Measurements from ENCODE around the gene TMEM178B.
A peak's percentile ranks its signal among the peaks of the same experiment; 100 is the strongest.
"Not testable (repeated sequence)": the region's sequence is repeated elsewhere in the genome, so short reads cannot be mapped to it uniquely, and the experiment has no call there.

The TMEM178B gene

DNA sequence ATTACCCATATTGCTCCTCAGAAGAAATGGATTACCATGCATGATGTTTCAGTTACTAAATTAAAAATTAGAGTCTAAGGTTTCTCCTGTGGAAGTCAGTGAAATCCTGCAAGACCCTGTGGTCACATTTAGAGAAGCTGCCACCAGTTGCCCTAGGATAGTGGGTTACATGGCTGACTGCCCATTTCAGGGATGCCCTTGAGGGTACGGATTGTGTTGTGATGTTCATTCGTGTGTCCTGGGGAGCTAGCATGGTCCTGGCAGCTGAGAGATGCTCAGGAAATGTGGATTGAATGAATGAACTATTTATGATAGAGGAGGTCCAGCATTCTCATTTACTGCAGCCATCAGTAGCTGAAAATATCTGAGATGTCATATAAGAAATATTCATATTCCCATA, 55.1 kb downstream of the TMEM178B start:
- intact Hi-C loops (cut with DNase I): no loop called here
- no peak for DNase-seq

DNA sequence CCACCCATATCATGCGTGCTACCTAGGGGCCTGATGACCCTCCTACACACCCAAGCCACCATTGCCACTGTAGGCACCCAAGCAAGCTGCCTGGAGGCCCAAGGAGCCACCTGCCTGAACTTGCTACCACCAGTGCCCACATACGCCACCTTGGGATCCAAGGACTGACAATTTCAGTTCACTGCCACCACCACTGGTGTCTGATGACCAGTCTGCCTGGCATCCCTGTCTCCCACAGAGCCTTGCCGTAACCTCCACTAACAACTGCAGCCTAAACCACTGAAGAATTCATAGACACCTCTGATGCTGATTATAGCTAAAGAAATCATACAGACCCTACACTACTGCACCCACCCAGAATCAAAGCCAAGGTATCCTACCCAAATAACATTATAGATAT, 58.8 kb downstream of the TMEM178B start:
- no peak for DNase-seq
- intact Hi-C loops (cut with DNase I): no loop called here

- intact Hi-C loops (cut with DNase I): no loop called here
- DNase-seq: no peak
Measured at GRCh38 chr7:141133646-141134045, 59.8 kb downstream of the TMEM178B start.

GRCh38 chr7:141142058-141142457, 68.2 kb downstream of the TMEM178B start:
- intact Hi-C loops (cut with DNase I): no loop called here

GRCh38 chr7:141144921-141145629, 71.2 kb downstream of the TMEM178B start:
- intact Hi-C loops (cut with DNase I): no loop called here

More at GRCh38 chr7:141142058-141142457, 68.2 kb downstream of the TMEM178B start:
- DNase-seq: no peak

DNA sequence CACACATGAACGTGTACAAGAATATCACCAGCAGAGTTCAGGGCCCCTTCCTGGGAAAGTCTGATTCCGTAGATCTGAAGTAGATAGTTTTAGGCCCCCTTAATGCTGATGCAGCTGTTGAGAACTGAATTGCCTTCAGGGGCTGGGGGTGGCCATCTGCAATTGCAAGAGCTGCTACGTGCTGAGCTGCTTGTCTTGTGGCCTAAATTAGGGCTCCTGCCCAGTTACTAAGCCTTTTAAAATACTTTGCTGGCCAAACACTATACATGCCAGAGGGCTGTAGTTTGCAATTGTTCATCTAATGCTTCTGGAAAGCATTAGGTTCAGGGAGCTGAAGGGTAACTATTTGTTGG, 71.7 kb downstream of the TMEM178B start:
- DNase-seq: no peak
- intact Hi-C loops (cut with DNase I): no loop called here

More at GRCh38 chr7:141144921-141145629, 71.2 kb downstream of the TMEM178B start:
- no peak for DNase-seq

GRCh38 chr7:141147482-141147881, 73.6 kb downstream of the TMEM178B start:
- intact Hi-C loops (cut with DNase I): no loop called here
- no peak for DNase-seq

DNA sequence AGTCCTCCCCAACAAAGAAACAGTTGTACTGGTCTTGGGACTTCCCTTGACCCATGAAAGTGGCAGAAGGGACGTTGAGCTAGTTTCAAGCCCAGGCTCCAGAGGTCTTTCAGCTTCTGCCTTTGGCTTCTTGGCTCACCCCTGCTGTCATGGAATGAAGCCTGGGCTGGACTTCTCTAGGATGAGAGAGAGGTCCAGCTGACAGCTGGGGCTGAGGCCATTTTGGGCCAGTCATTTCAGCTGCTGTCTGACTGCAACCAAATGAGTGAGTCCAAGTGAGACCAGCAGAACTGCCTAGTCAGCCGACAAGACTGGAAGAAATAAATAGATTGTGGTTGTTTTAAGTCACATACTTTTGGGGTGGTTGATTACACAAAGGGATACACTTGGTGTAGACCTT, 76.6 kb downstream of the TMEM178B start:
- DNase-seq: no peak
- intact Hi-C loops (cut with DNase I): no loop called here

DNA sequence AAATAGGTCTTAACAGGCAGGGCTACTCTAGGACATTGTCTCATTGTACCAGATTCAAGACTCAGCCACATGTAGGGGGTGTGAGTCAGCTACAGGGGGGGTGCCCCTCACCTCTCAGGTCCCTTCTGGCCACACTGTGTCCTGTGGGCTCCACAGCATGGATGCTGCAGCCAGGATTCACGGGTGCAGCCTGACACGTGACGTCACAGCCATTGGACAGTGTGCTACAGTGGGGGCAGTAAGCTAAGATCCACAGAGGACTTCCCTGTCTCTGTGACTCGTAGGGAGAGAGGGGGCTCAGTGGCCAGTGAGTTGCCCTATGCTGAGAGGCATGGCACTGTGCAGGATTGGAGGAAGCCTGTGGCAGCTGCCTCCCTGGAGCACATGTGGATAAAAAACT, 77.9 kb downstream of the TMEM178B start:
- no peak for DNase-seq
- intact Hi-C loops (cut with DNase I): no loop called here

DNA sequence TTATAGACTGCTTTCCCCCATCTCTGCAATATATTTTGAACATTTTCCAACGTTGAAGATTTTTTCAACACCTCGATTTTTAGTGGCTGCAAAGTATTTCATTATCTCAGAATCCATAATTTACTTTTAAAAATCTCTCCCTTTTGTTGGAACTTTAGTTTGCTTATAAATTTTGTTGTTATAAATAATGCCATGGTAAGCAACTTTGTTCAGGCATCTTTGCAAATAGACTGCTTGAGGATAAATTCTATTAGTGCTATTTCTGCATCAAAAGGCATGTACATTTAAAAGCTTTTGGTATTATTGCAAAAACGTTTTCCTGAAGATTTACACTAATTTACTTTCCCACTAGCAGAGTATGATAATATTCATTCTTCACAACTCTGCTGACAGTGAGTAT, 79.4 kb downstream of the TMEM178B start:
- DNase-seq: no peak
- intact Hi-C loops (cut with DNase I): no loop called here

- DNase-seq: no peak
- intact Hi-C loops (cut with DNase I): no loop called here
Measured at GRCh38 chr7:141154131-141154732, 80.4 kb downstream of the TMEM178B start.

- DNase-seq: no peak
- intact Hi-C loops (cut with DNase I): no loop called here
Measured at GRCh38 chr7:141156407-141156806, 82.5 kb downstream of the TMEM178B start.

DNA sequence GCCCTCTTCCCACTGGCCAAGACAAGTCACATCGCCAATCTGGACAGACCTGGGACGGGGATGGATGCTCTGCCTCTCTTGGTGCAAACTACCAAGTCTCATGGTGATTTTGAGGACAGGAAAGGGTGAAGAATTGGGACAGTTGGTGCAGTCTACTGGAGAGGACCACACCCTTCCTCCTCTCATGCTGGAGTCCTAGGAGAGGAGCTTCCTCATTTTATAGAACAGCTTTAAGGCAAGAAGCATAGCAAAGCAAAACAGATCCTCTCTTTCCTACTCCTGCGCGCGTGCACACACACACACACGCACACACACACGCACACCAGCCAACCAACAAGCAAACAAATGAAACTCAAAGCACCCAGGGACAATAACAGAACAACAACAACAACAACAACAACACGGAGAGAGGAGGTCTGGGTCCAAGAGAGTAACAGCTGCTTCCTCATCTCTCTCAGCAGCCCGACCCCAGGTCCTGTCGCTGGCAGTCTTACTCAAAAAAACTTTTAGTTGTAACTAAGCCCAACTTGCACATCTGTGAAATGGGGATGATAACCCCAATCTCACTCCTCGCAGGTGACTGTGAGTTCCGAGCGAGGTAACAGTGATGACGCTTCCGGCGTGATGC, 83.4 kb downstream of the TMEM178B start:
- intact Hi-C loops (cut with DNase I): no loop called here
- no peak for DNase-seq

DNA sequence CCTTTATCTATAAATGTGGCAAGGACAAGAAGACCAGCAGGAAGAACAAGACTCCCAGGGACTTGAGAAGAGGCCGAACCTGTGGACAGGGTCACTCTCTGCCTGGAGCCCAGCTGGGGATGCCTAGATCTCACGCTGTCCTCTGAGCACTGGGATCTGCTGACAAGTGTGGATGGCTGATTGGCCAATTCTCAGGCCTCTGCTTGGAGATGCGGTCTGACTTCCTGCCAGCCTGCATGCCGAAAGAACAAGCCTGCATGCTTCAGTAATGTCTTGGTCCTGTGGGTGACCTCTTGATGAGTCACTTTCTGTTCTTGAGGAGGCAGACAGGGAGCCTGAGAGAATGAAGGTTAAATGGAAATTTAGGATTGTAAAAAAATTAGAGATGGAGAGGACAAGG, 84.7 kb downstream of the TMEM178B start:
- intact Hi-C loops (cut with DNase I): no loop called here
- peak in 1 of 10 donors; percentile 19 for DNase-seq

DNA sequence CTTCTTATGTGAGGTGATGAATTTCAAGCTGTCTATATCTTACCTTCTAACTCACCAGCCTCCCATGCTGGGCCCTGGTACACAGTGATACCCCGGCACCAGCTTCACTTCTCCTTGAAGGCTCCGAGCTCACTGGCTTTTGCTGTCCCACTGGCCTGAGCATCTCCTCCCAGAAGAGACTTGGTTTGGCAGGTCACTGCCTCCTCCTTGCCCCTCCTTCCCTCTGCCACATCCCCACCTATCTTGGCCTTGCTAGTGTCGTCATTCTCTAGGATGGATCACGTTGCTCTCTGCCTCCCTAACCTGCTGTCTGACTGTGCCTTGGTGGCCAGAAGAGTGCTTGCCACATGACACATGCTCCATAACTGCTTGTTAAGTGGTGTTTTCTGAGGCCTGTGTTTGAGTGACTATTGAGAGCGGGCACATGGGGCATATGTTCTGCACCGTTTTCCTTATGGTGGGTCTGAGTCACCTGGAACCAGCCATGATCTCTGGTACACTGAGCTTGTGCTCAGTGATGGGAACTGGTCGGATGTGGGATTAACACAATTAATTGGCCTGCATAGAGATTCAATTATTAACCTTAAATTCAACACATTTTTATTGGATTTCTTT, 86.5 kb downstream of the TMEM178B start:
- intact Hi-C loops (cut with DNase I): no loop called here
- no peak for DNase-seq

GRCh38 chr7:141161550-141162535, 88.0 kb downstream of the TMEM178B start:
- intact Hi-C loops (cut with DNase I): no loop called here
- peak in 4 of 10 donors; percentile 27 to 86 (median 55) for DNase-seq

- no peak for DNase-seq
- intact Hi-C loops (cut with DNase I): no loop called here
Measured at GRCh38 chr7:141165521-141165920, 91.7 kb downstream of the TMEM178B start.

- no peak for DNase-seq
- intact Hi-C loops (cut with DNase I): no loop called here
Measured at GRCh38 chr7:141166926-141167325, 93.1 kb downstream of the TMEM178B start.

DNA sequence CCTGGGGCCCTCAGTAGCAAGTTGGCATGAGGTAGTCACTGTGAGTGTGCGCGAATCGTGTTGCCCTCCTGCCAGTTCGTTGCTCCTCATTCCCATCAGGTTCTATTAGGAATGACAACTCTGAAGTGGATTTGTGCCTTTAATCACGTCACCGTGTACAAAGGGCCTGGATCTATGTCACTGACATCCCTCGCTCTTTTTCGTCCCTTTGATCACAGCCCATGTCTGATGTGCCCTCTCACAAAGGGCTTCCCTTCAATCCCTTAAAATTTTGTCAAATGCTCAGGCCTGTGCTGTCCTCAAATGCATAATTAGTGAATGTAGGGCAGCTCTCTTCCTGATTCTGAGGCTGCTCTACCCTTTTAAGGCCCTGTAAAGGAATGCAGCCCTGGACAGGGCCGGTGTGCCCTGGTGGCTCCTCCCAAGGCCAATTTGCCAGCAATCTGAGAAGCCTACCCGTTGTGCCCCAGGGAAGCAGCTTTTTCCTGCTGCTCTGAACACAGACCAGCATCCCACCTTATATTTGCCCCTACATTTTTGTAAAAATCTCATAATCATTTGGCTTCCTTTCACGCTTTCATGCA, 93.6 kb downstream of the TMEM178B start:
- intact Hi-C loops (cut with DNase I): no loop called here
- no peak for DNase-seq

DNA sequence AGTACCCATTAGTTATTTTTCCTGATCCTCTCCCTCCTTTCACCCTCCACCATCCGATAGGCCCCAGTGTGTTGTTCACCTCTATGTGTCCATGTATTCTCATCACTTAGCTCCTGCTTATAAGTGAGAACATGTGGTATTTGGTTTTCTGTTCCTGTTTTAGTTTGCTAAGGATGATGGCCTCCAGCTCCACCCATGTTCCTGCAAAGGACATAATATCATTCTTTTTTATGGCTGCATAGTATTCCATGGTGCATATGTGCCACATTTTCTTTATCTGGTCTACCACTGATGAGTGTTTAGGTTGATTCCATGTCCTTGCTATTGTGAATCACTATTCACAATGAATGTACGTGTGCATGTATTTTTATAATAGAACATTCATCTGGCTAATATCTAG, 95.3 kb downstream of the TMEM178B start:
- intact Hi-C loops (cut with DNase I); DNase-seq: not testable (repeated sequence)
